Measurements from ENCODE around the gene SPRYD7. TPM values are rescaled to one million over a fixed set of nuclear protein-coding genes. Genes with fewer than 3 reads are reported as not detected.

The SPRYD7 gene
- total RNA-seq, 1 experiment from 2014 or later: 5.8 TPM

DNA sequence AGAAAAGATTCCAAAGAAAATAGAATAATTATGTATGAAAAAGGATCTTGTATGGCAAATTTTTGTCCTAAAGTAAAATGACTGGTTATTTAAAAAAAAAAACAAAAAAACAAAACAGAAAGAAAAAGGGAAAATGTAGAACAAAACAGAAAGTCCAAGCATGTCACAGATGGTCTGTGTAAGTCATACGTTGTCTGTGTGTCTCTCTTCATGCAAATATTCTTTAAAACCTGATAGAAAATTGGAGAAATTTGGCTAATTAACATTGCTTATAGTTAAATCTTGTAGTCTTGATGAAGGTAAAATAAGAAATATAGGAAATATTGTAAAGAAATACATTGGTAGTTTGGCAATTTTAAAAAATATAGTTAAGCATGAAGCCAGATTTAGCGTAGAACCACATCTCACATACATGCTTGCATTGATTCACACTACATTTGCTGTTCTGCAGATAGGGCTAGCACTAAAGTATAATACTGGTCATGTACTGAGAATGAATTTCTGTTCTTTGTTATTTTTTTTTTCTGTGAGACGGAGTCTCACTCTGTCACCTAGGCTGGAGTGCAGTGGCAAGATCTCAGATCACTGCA, 58.4 kb downstream of the SPRYD7 start:
- no peak for DNase-seq (ENCODE audit: low read depth)
- in situ Hi-C loops (cut with HindIII; ENCODE audit: low pct_unique_long_range_greater_than_20kb, low sequenced_read_pairs): no loop called here

DNA sequence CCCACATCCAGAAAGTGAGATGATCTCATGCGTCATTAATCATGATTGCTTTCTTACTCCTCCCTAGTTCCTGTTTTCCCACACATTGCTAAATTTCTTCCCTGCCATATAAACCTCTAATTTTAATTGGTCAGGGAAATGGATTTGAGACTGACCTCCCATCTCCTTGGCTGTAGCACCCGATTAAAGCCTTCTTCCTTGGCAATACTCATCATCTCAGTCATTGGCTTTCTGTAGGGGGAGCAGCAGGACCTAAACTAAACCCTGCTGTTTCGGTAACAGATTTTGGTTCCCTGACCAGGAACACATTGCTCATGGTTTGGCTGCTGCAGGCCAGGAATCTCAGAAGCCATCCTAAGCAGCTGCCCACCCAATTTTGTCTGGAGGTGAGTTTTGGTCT, 61.7 kb downstream of the SPRYD7 start:
- DNase-seq (ENCODE audit: low read depth): no peak
- in situ Hi-C loops (cut with HindIII; ENCODE audit: low pct_unique_long_range_greater_than_20kb, low sequenced_read_pairs): no loop called here

DNA sequence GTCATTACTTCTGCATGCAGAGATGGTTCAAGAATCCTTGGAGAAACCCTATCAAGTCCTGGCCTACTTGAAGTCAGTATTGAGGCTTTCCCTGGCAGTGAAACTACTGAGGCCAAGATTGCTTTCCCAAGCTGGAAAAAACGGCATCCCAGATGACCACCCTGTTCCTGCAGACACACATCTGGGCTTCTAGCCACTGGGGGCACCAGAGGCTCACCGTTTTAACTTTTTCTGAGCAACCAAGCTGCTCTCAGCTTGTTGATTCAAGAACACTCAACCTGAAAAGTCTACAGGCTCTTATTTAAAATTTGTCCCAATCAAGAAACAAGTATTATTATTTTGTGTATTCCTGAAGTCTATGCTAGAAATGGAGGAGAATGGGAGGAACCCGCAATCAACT, 66.6 kb downstream of the SPRYD7 start:
- no peak for DNase-seq (ENCODE audit: low read depth)
- in situ Hi-C loops (cut with HindIII; ENCODE audit: low pct_unique_long_range_greater_than_20kb, low sequenced_read_pairs): no loop called here

DNA sequence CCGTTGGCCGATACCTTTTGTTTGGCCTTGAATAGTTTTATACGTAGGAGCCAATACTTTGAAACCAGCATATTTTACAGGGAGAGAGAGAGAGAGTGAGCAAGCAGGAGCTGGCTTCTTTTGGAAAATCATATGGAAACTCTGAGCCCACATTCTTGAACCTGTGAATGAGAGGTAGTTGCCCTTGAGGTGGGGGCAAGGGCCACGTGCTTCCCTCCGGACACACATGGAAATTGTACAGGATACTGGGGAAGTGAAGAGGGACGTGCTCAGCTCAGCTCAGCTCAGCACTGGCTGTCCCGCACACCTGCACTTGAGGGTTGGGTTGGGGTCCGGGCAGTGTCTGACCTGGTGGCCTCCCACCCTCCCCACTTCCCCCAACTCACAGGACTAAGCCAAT, 68.3 kb downstream of the SPRYD7 start:
- in situ Hi-C loops (cut with HindIII; ENCODE audit: low pct_unique_long_range_greater_than_20kb, low sequenced_read_pairs): no loop called here
- DNase-seq (ENCODE audit: low read depth): no peak

DNA sequence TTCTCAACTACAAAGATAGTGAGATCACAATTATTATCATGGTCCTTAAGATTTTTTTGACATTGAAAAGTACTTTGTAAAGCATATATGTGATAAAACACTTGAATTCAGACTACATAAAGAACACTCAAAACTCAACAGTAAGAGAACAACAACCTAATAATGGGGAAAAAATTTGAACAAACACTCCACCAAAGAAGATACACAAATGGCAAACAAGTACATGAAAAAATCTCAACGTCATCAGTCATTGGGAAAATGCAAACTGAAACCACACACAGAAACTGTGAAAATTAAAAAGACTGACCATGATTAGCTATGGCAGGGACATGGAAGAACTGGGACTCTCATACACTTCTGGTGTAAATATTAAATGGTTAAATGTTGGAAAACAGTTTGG, 70.9 kb downstream of the SPRYD7 start:
- in situ Hi-C loops (cut with HindIII; ENCODE audit: low pct_unique_long_range_greater_than_20kb, low sequenced_read_pairs): no loop called here

DNA sequence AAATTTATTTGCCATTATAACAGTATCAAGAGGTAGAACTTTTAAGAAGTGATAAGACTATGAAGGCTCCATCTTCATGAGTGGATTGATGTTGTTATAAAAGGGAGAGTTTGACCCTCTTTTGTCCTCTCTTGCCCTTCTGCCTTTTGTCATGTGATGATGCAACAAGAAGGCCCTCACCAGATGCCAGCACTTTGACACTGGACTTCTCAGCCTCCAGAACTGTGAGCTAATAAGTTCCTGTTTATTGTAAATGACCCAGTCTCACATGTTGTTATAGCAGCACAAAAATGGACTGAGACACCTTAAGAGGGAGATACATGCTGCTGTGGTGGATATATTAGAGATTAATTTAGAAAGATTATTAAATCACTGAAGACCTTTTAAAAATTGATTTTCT, 71.6 kb downstream of the SPRYD7 start:
- DNase-seq (ENCODE audit: low read depth): no peak
- in situ Hi-C loops (cut with HindIII; ENCODE audit: low pct_unique_long_range_greater_than_20kb, low sequenced_read_pairs): no loop called here

More for the DNA sequence above, 70.9 kb downstream of the SPRYD7 start:
- DNase-seq (ENCODE audit: low read depth): no peak

Other genes starting within 250 kb of the SPRYD7 start
- gene EBPL, start 244.9 kb downstream of the SPRYD7 start, total RNA-seq (2014; rRNA removed; shearing (Covaris generic); ENCODE audit: low replicate concordance): 177 and 198 TPM in 2 replicates
- 5.3 and 7.6 TPM in 2 replicates for gene KPNA3, start 143.7 kb downstream of the SPRYD7 start, total RNA-seq (2014; rRNA removed; shearing (Covaris generic); ENCODE audit: low replicate concordance)
- gene TRIM13, start 60.7 kb upstream of the SPRYD7 start, total RNA-seq (2014; rRNA removed; shearing (Covaris generic); ENCODE audit: low replicate concordance): 5.2 and 11.4 TPM in 2 replicates
- gene KCNRG, start 79.1 kb upstream of the SPRYD7 start, total RNA-seq (2014; rRNA removed; shearing (Covaris generic); ENCODE audit: low replicate concordance): 1.2 TPM in 1 of 2 replicates, not detected in the other